Measurements from ENCODE around the gene EIF5A. TPM values are rescaled to one million over a fixed set of nuclear protein-coding genes. Genes with fewer than 3 reads are reported as not detected.
A peak's percentile ranks its signal among the peaks of the same experiment; 100 is the strongest.

The EIF5A gene
- total RNA-seq, 1 experiment from 2014 or later: 428 TPM

GRCh38 chr17:7313088-7313889 lies 5.9 kb downstream of the EIF5A start:
- peak; percentile 34 for DNase-seq (ENCODE audit: low read depth)

GRCh38 chr17:7313890-7314718 lies 6.7 kb downstream of the EIF5A start:
- peak; percentile 26 for DNase-seq (ENCODE audit: low read depth)

GRCh38 chr17:7314719-7315569 lies 7.5 kb downstream of the EIF5A start, which contains the start of gene GPS2:
Gene GPS2, minus strand, starts transcription at chr17:7315360. Its CDS starts 308 bp downstream, at chr17:7315052.
- DNase-seq (ENCODE audit: low read depth): peak; percentile 81

GRCh38 chr17:7315570-7316235 lies 8.3 kb downstream of the EIF5A start:
- DNase-seq (ENCODE audit: low read depth): no peak

- DNase-seq (ENCODE audit: low read depth): no peak
These were observed 9.9 kb downstream of the EIF5A start for GRCh38 chr17:7317161-7317803.

GRCh38 chr17:7318121-7318860 lies 10.9 kb downstream of the EIF5A start:
- no peak for DNase-seq (ENCODE audit: low read depth)

- DNase-seq (ENCODE audit: low read depth): no peak
These were observed 14.0 kb downstream of the EIF5A start for GRCh38 chr17:7321466-7321865.

GRCh38 chr17:7322520-7323194 lies 15.2 kb downstream of the EIF5A start:
- DNase-seq (ENCODE audit: low read depth): no peak

- DNase-seq (ENCODE audit: low read depth): no peak
These were observed 16.5 kb downstream of the EIF5A start for GRCh38 chr17:7323731-7324437.

- DNase-seq (ENCODE audit: low read depth): no peak
These were observed 17.0 kb downstream of the EIF5A start for GRCh38 chr17:7324438-7324779.

- DNase-seq (ENCODE audit: low read depth): no peak
These were observed 17.7 kb downstream of the EIF5A start for GRCh38 chr17:7325031-7325528.

- DNase-seq (ENCODE audit: low read depth): no peak
These were observed 18.8 kb downstream of the EIF5A start for GRCh38 chr17:7326186-7326585.

GRCh38 chr17:7327056-7327455 lies 19.6 kb downstream of the EIF5A start:
- no peak for DNase-seq (ENCODE audit: low read depth)

- DNase-seq (ENCODE audit: low read depth): no peak
These were observed 20.1 kb downstream of the EIF5A start for GRCh38 chr17:7327501-7327900.

GRCh38 chr17:7328009-7328408 lies 20.6 kb downstream of the EIF5A start:
- no peak for DNase-seq (ENCODE audit: low read depth)

GRCh38 chr17:7328840-7329373 lies 21.5 kb downstream of the EIF5A start, which contains the start of gene NEURL4:
Gene NEURL4, minus strand, starts transcription at chr17:7329335. Its CDS starts 23 bp downstream, at chr17:7329312.
- no peak for DNase-seq (ENCODE audit: low read depth)

- DNase-seq (ENCODE audit: low read depth): peak; percentile 97
These were observed 22.1 kb downstream of the EIF5A start for GRCh38 chr17:7329374-7329996.

Data from M059J (cell line).